HEK293 (cell line): ENCODE measurements around the gene CMC1.

Source experiments
- CTCF ChIA-PET: fragments of 350-600 bp; formaldehyde crosslinking; extraction: SDS; loops from one replicate; lab custom pipeline; 2021; ENCODE audit warnings: antibody characterized with exemption; lab: Yijun Ruan, JAX
- POLR2A ChIA-PET: fragments of 300-600 bp; formaldehyde crosslinking; extraction: SDS; loops from one replicate; lab custom pipeline; 2020; ENCODE audit warnings: antibody characterized with exemption, inconsistent platforms; lab: Yijun Ruan, JAX
- H3K27ac ChIP-seq: fragments of 200-500 bp; sonication (Bioruptor generic); 2 replicates; pipeline ENCODE4 v1.5.1; 2014; ENCODE audit warnings: low read depth, low read length, control low read depth, inconsistent platforms; ENCODE audit errors: extremely low read depth
- H3K36me3 ChIP-seq, 2 experiments: fragments of 200-500 bp in 1 of 2; sonication (Bioruptor generic) in 1 of 2; 1 replicate in 1 of 2; 2 replicates in 1 of 2; pipeline ENCODE4 v1.5.1; 2014 to 2017; ENCODE audit warnings: inconsistent platforms in 2 of 2, low read length in 2 of 2; ENCODE audit not compliant: control insufficient read depth in 2 of 2, insufficient read depth in 1 of 2
- H3K4me1 ChIP-seq: fragments of 200-500 bp; sonication (Bioruptor generic); 2 replicates; pipeline ENCODE4 v1.5.1; 2014; ENCODE audit warnings: mild to moderate bottlenecking, low read length, inconsistent platforms; ENCODE audit not compliant: control insufficient read depth, insufficient read depth
- H3K4me3 ChIP-seq: 2 replicates; pipeline ENCODE4 v1.5.1; 2011; ENCODE audit warnings: low read depth, mild to moderate bottlenecking, control low read depth, low read length, moderate library complexity
- H3K9me3 ChIP-seq: fragments of 200-500 bp; sonication (Bioruptor generic); 2 replicates; pipeline ENCODE4 v1.5.1; 2014; ENCODE audit warnings: low read depth, low read length, inconsistent platforms; ENCODE audit not compliant: control insufficient read depth, insufficient read depth
- KLF7 ChIP-seq: fragments of 450-650 bp; formaldehyde crosslinking; IDR thresholded peaks from 2 replicates; pipeline ENCODE4 v1.5.1; 2016; ENCODE audit warnings: missing biosample characterization, missing genetic modification characterization, borderline replicate concordance
- KLF8 ChIP-seq: fragments of 450-650 bp; formaldehyde crosslinking; IDR thresholded peaks from 2 replicates; pipeline ENCODE4 v1.5.1; 2016; ENCODE audit warnings: missing biosample characterization, missing genetic modification characterization
- TCF7L2 ChIP-seq: IDR thresholded peaks from 2 replicates; pipeline ENCODE4 v1.6.1; 2011; ENCODE audit warnings: low read depth, mild to moderate bottlenecking, inconsistent platforms, low read length, moderate library complexity, borderline replicate concordance
- YY1 ChIP-seq: fragments of 450-650 bp; formaldehyde crosslinking; IDR thresholded peaks from 2 replicates; pipeline ENCODE4 v1.5.1; 2018; ENCODE audit warnings: missing biosample characterization, missing genetic modification characterization
- YY2 ChIP-seq: fragments of 450-650 bp; formaldehyde crosslinking; IDR thresholded peaks from 2 replicates; pipeline ENCODE4 v1.5.1; 2016; ENCODE audit warnings: missing biosample characterization, missing genetic modification characterization
- ZBTB21 ChIP-seq: fragments of 450-650 bp; formaldehyde crosslinking; IDR thresholded peaks from 2 replicates; pipeline ENCODE4 v1.5.1; 2017; ENCODE audit warnings: missing biosample characterization, missing genetic modification characterization
- ZNF121 ChIP-seq: fragments of 450-650 bp; formaldehyde crosslinking; IDR thresholded peaks from 2 replicates; pipeline ENCODE4 v1.5.1; 2016; ENCODE audit warnings: missing biosample characterization, missing genetic modification characterization
- ZNF133 ChIP-seq: fragments of 450-650 bp; formaldehyde crosslinking; IDR thresholded peaks from 2 replicates; pipeline ENCODE4 v1.5.1; 2016; ENCODE audit warnings: missing biosample characterization, missing genetic modification characterization
- ZNF280C ChIP-seq: fragments of 450-650 bp; formaldehyde crosslinking; IDR thresholded peaks from 2 replicates; pipeline ENCODE4 v1.5.1; 2016; ENCODE audit warnings: missing biosample characterization, missing genetic modification characterization
- ZNF354C ChIP-seq: fragments of 450-650 bp; formaldehyde crosslinking; IDR thresholded peaks from 2 replicates; pipeline ENCODE4 v1.5.1; 2016; ENCODE audit warnings: missing biosample characterization, missing genetic modification characterization, low read depth, borderline replicate concordance
- ZNF416 ChIP-seq: fragments of 450-650 bp; formaldehyde crosslinking; IDR thresholded peaks from 2 replicates; pipeline ENCODE4 v1.5.1; 2016; ENCODE audit warnings: missing biosample characterization, missing genetic modification characterization
- ZNF473 ChIP-seq: fragments of 450-650 bp; formaldehyde crosslinking; IDR thresholded peaks from 2 replicates; pipeline ENCODE4 v1.5.1; 2017; ENCODE audit warnings: missing biosample characterization, missing genetic modification characterization
- ZNF580 ChIP-seq: fragments of 450-650 bp; formaldehyde crosslinking; IDR thresholded peaks from 2 replicates; pipeline ENCODE4 v1.5.1; 2016; ENCODE audit warnings: missing biosample characterization, missing genetic modification characterization
- ZNF624 ChIP-seq: fragments of 450-650 bp; formaldehyde crosslinking; IDR thresholded peaks from 2 replicates; pipeline ENCODE4 v1.5.1; 2017; ENCODE audit warnings: missing biosample characterization, missing genetic modification characterization
- ZNF670 ChIP-seq: fragments of 450-650 bp; formaldehyde crosslinking; IDR thresholded peaks from 2 replicates; pipeline ENCODE4 v1.5.1; 2016; ENCODE audit warnings: missing biosample characterization, missing genetic modification characterization, low read depth
- ZNF707 ChIP-seq: fragments of 450-650 bp; formaldehyde crosslinking; IDR thresholded peaks from 2 replicates; pipeline ENCODE4 v1.5.1; 2016; ENCODE audit warnings: missing biosample characterization, missing genetic modification characterization
- ZNF76 ChIP-seq: fragments of 450-650 bp; formaldehyde crosslinking; IDR thresholded peaks from 2 replicates; pipeline ENCODE4; 2016; ENCODE audit warnings: low read depth, missing biosample characterization, missing genetic modification characterization, borderline replicate concordance
- ZNF768 ChIP-seq: fragments of 450-650 bp; formaldehyde crosslinking; IDR thresholded peaks from 2 replicates; pipeline ENCODE4 v1.5.1; 2018; ENCODE audit warnings: missing biosample characterization, mild to moderate bottlenecking, missing genetic modification characterization
- TF ChIP-seq, protein P1 (sequence below): fragments of 450-650 bp; formaldehyde crosslinking; IDR thresholded peaks from 2 replicates; pipeline ENCODE4 v1.5.1; 2017; ENCODE audit warnings: missing biosample characterization, missing genetic modification characterization
- TF ChIP-seq, protein P2 (sequence below): fragments of 450-650 bp; formaldehyde crosslinking; IDR thresholded peaks from 2 replicates; pipeline ENCODE4; 2016; ENCODE audit warnings: missing biosample characterization, missing genetic modification characterization

Gene CMC1

DNA sequence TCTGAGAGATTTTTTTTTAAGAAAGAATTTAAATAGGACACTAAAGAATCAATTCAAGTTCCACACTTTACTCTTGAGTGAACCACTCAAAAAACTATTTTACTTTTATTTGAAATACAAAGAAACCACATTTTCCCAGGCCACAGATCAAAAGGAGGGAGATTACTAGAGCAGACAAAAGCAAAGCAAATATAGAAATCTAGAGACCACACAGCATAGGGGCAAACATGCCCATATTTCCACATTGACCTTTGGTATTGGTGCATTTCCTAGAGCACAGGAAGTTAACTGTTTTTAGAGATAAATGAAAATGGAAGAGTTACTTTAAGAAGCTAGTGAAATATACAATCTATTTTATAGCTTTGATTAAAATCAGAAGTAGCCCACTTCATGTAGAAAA is 79.6 kb downstream of the CMC1 start:
- ChIA-PET POLR2A (no interaction called here), CTCF (interaction anchor here (0.6 to 1.1 kb wide), 2 partner anchors 28 to 1146 kb away, joined by 3 to 4 read pairs; partner anchors contain the start of genes AZI2 and ZCWPW2)
- no peak overlapping the region for H3K4me3 ChIP-seq
- no peak for TF ChIP-seq ZNF121
- no peak for TF ChIP-seq ZNF280C (tag by site-specific recombination)
- no peak for TF ChIP-seq KLF7 (tag by site-specific recombination)
- no peak for TF ChIP-seq TCF7L2
- no peak for TF ChIP-seq YY1
- no peak for TF ChIP-seq ZNF624 (tag by site-specific recombination)
- H3K9me3 ChIP-seq, result no peaks in the 10 kb centered on the region
- H3K27ac ChIP-seq, result no peak overlapping the region
- no peaks in the 10 kb centered on the region for H3K4me1 ChIP-seq
- H3K36me3 ChIP-seq, result peaks cover 0 to 45% of the 10 kb centered on the region in 2 experiments; a peak in 1 of 3 replicates

DNA sequence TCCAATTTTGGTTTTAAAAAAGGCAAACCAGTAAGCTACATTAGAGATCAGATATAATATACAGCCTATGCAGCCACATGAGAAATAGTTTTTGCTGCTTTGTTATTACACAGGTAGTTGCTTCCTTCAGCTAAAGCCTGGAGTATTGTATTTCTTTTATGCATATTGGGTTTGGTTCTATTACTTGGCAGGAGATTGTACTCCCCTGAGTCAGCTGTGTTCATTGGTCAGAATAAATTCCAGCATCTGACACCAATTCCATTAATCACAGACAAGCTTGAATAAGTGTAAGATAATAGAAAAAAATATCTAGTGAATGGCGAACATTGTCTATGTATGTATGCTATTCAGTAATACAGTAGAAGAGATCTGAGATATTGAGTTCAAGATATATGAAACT is 81.0 kb downstream of the CMC1 start:
- Histone ChIP-seq H3K36me3 (peaks cover 3 to 56% of the 10 kb centered on the region in 2 experiments; a peak in 1 of 3 replicates), H3K27ac (no peak overlapping the region), H3K4me3 (no peak overlapping the region), H3K4me1 (no peaks in the 10 kb centered on the region), H3K9me3 (no peaks in the 10 kb centered on the region)
- TF ChIP-seq YY2 (tag by site-specific recombination) (no peak), ZNF133 (tag by site-specific recombination) (no peak)
- ChIA-PET POLR2A (no interaction called here), CTCF (interaction anchor here (0.6 to 0.9 kb wide), 2 partner anchors 610 to 965 kb away, joined by 3 read pairs; no protein-coding TSS in a partner anchor)

GRCh38 chr3:28326458-28326926 is 85.1 kb downstream of the CMC1 start:
- Histone ChIP-seq H3K36me3 (peaks cover 3 to 61% of the 10 kb centered on the region in 2 experiments; a peak in 1 of 3 replicates), H3K4me1 (no peaks in the 10 kb centered on the region), H3K9me3 (no peaks in the 10 kb centered on the region), H3K4me3 (no peak overlapping the region), H3K27ac (no peak overlapping the region)
- CTCF ChIA-PET, result interaction anchor here (0.6 to 3.1 kb wide), 4 partner anchors 9 to 1189 kb away, joined by 3 to 16 read pairs (median 4); no protein-coding TSS in a partner anchor
- TF ChIP-seq, protein P1, sequence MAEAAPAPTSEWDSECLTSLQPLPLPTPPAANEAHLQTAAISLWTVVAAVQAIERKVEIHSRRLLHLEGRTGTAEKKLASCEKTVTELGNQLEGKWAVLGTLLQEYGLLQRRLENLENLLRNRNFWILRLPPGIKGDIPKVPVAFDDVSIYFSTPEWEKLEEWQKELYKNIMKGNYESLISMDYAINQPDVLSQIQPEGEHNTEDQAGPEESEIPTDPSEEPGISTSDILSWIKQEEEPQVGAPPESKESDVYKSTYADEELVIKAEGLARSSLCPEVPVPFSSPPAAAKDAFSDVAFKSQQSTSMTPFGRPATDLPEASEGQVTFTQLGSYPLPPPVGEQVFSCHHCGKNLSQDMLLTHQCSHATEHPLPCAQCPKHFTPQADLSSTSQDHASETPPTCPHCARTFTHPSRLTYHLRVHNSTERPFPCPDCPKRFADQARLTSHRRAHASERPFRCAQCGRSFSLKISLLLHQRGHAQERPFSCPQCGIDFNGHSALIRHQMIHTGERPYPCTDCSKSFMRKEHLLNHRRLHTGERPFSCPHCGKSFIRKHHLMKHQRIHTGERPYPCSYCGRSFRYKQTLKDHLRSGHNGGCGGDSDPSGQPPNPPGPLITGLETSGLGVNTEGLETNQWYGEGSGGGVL (tag by site-specific recombination), result no peak
- TF ChIP-seq ZNF416 (tag by site-specific recombination), result no peak
- TF ChIP-seq KLF8 (tag by site-specific recombination), result no peak
- TF ChIP-seq ZNF580 (tag by site-specific recombination), result no peak
- TF ChIP-seq, protein P2, sequence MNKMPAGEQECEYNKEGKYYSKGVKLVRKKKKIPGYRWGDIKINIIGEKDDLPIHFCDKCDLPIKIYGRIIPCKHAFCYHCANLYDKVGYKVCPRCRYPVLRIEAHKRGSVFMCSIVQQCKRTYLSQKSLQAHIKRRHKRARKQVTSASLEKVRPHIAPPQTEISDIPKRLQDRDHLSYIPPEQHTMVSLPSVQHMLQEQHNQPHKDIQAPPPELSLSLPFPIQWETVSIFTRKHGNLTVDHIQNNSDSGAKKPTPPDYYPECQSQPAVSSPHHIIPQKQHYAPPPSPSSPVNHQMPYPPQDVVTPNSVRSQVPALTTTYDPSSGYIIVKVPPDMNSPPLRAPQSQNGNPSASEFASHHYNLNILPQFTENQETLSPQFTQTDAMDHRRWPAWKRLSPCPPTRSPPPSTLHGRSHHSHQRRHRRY (tag by site-specific recombination), result no peak
- TF ChIP-seq ZNF76 (tag by site-specific recombination), result no peak
- no peak for TF ChIP-seq ZBTB21 (tag by site-specific recombination)
- no peak for TF ChIP-seq ZNF670 (tag by site-specific recombination)
- no peak for TF ChIP-seq ZNF707 (tag by site-specific recombination)
- TF ChIP-seq ZNF354C, result no peak
- TF ChIP-seq ZNF768 (tag by site-specific recombination), result no peak
- no peak for TF ChIP-seq ZNF473 (tag by site-specific recombination)
- POLR2A ChIA-PET, result no interaction called here
